Type B pancreatic cell (in vitro differentiated cells): ENCODE measurements around the gene S1PR2. TPM values are rescaled to one million over a fixed set of nuclear protein-coding genes. Genes with fewer than 3 reads are reported as not detected.
A peak's percentile ranks its signal among the peaks of the same experiment; 100 is the strongest.

Source experiments
- DNase-seq: peaks from one replicate; pipeline ENCODE4 v3.0.0; 2021; ENCODE audit warnings: mixed read lengths; ENCODE audit not compliant: unreplicated experiment; ENCODE audit errors: extremely low spot score
- H3K27ac Mint-ChIP-seq: 2 replicates; pipeline ENCODE4 v1.8.0; 2021; ENCODE audit warnings: mild to moderate bottlenecking, mixed read lengths
- H3K27me3 Mint-ChIP-seq: 2 replicates; pipeline ENCODE4 v1.8.0; 2021; ENCODE audit warnings: mixed read lengths
- H3K36me3 Mint-ChIP-seq: 2 replicates; pipeline ENCODE4 v1.8.0; 2021; ENCODE audit warnings: mixed read lengths
- H3K4me1 Mint-ChIP-seq: one replicate; pipeline ENCODE4 v1.8.0; 2021; ENCODE audit warnings: mixed read lengths; ENCODE audit not compliant: unreplicated experiment
- H3K4me3 Mint-ChIP-seq: 2 replicates; pipeline ENCODE4 v1.8.0; 2021; ENCODE audit warnings: mild to moderate bottlenecking, mixed read lengths
- H3K9me3 Mint-ChIP-seq: 2 replicates; pipeline ENCODE4 v1.8.0; 2021; ENCODE audit warnings: mixed read lengths
- CTCF ChIP-seq: fragments of 200-600 bp; sonication (generic); conservative IDR thresholded peaks from 2 replicates; pipeline ENCODE4 v1.5.0; 2021; ENCODE audit warnings: antibody characterized with exemption, mild to moderate bottlenecking
- total RNA-seq: library from RNA; stranded (reverse); gene quantifications from 2 replicates; pipeline ENCODE4 v1.2.1, GENCODE V29; 2021; ENCODE audit warnings: low replicate concordance

S1PR2 gene
- total RNA-seq, 1 donor from 2014 or later = 23.3 TPM

GRCh38 chr19:10190026-10190425 lies 41.1 kb downstream of the S1PR2 start:
- peaks cover 6% of the 10 kb centered on the region for H3K4me1 Mint-ChIP-seq
- H3K36me3 Mint-ChIP-seq = no peaks in the 10 kb centered on the region
- no peaks in the 10 kb centered on the region for H3K9me3 Mint-ChIP-seq
- no peaks in the 10 kb centered on the region for H3K27me3 Mint-ChIP-seq
- H3K4me3 Mint-ChIP-seq = no peak overlapping the region
- no peak for DNase-seq
- H3K27ac Mint-ChIP-seq = no peak overlapping the region
- TF ChIP-seq CTCF = no peak

- Mint-ChIP-seq H3K27me3 (no peaks in the 10 kb centered on the region), H3K9me3 (no peaks in the 10 kb centered on the region), H3K4me1 (peaks cover 6% of the 10 kb centered on the region), H3K27ac (no peak overlapping the region), H3K36me3 (no peaks in the 10 kb centered on the region), H3K4me3 (no peak overlapping the region)
- DNase-seq = no peak
- no peak for TF ChIP-seq CTCF
These were observed 41.5 kb downstream of the S1PR2 start for GRCh38 chr19:10189616-10190015.

- Mint-ChIP-seq H3K36me3 (no peaks in the 10 kb centered on the region), H3K27me3 (no peaks in the 10 kb centered on the region), H3K27ac (no peak overlapping the region), H3K4me3 (no peak overlapping the region), H3K9me3 (no peaks in the 10 kb centered on the region), H3K4me1 (no peaks in the 10 kb centered on the region)
- TF ChIP-seq CTCF = no peak
- no peak for DNase-seq
These were observed 43.8 kb downstream of the S1PR2 start for GRCh38 chr19:10187315-10187714.

GRCh38 chr19:10184636-10185035 lies 46.5 kb downstream of the S1PR2 start:
- H3K4me1 Mint-ChIP-seq = no peaks in the 10 kb centered on the region
- no peaks in the 10 kb centered on the region for H3K9me3 Mint-ChIP-seq
- peak overlapping the region; percentile 86 for H3K27ac Mint-ChIP-seq
- no peaks in the 10 kb centered on the region for H3K27me3 Mint-ChIP-seq
- H3K4me3 Mint-ChIP-seq = no peak overlapping the region
- H3K36me3 Mint-ChIP-seq = peaks cover 3% of the 10 kb centered on the region
- DNase-seq = no peak
- no peak for TF ChIP-seq CTCF

- Mint-ChIP-seq H3K9me3 (no peaks in the 10 kb centered on the region), H3K4me1 (no peaks in the 10 kb centered on the region), H3K27me3 (no peaks in the 10 kb centered on the region), H3K27ac (peak overlapping the region; percentile 86), H3K36me3 (peaks cover 3% of the 10 kb centered on the region), H3K4me3 (no peak overlapping the region)
- DNase-seq = no peak
- no peak for TF ChIP-seq CTCF
These were observed 47.2 kb downstream of the S1PR2 start for GRCh38 chr19:10183926-10184325.

- Mint-ChIP-seq H3K27ac (no peak overlapping the region), H3K27me3 (no peaks in the 10 kb centered on the region), H3K36me3 (peaks cover 3% of the 10 kb centered on the region), H3K9me3 (no peaks in the 10 kb centered on the region), H3K4me3 (no peak overlapping the region), H3K4me1 (no peaks in the 10 kb centered on the region)
- no peak for TF ChIP-seq CTCF
- no peak for DNase-seq
These were observed 48.3 kb downstream of the S1PR2 start for GRCh38 chr19:10182847-10183246.
